Heart right ventricle (tissue), 16 donors: ENCODE results near the gene IQSEC3. TPM values are rescaled to one million over a fixed set of nuclear protein-coding genes. Genes with fewer than 3 reads are reported as not detected.

Experiments used
- ATAC-seq, 8 donors: fragments of 200-7000 bp; cut with Tn5 transposase; one replicate each; pipeline ENCODE4 v1.9.1; 2020; ENCODE audit warnings: mild to moderate bottlenecking in 8 of 8, moderate library complexity in 8 of 8, moderate number of reproducible peaks in 1 of 8
- DNase-seq, 2 donors: peaks; one replicate each; pipeline ENCODE4 v3.0.0-alpha.2; 2020
- H3K27ac ChIP-seq, 10 donors: fragments of 200-600 bp; sonication (generic) in 2 of 10; one replicate each; pipeline versions ENCODE4 v1.5.0 to v1.8.0; 2020 to 2022; ENCODE audit warnings: mild to moderate bottlenecking in 3 of 10
- H3K27me3 ChIP-seq, 7 donors: fragments of 200-600 bp; one replicate each; pipeline ENCODE4 v1.8.0; 2021 to 2022; ENCODE audit warnings: mild to moderate bottlenecking in 2 of 7
- H3K36me3 ChIP-seq, 9 donors: fragments of 200-600 bp; sonication (generic) in 1 of 9; one replicate each; pipeline versions ENCODE4 v1.5.0 to v1.8.0; 2020 to 2022; ENCODE audit warnings: mild to moderate bottlenecking in 2 of 9
- H3K4me1 ChIP-seq, 9 donors: fragments of 200-600 bp; sonication (generic) in 1 of 9; one replicate each; pipeline versions ENCODE4 v1.5.0 to v1.8.0; 2020 to 2022; ENCODE audit warnings: mild to moderate bottlenecking in 4 of 9
- H3K4me3 ChIP-seq, 10 donors: fragments of 200-600 bp; sonication (generic) in 2 of 10; one replicate each; pipeline versions ENCODE4 v1.5.0 to v1.8.0; 2020 to 2022; ENCODE audit warnings: mild to moderate bottlenecking in 7 of 10, moderate library complexity in 2 of 10
- H3K9me3 ChIP-seq, 11 donors: fragments of 200-600 bp in 10 of 11; sonication (generic) in 2 of 11; one replicate each; pipeline versions ENCODE4 v1.5.0 to v1.8.0; 2013 to 2022; ENCODE audit warnings: mild to moderate bottlenecking in 2 of 11, control low read depth in 1 of 11, moderate library complexity in 1 of 11
- CTCF ChIP-seq, 9 donors: fragments of 200-600 bp; sonication (generic) in 2 of 9; IDR thresholded peaks; one replicate each; pipeline versions ENCODE4 v1.5.0 to v1.8.0; 2021 to 2022; ENCODE audit warnings: antibody characterized with exemption in 9 of 9, mild to moderate bottlenecking in 5 of 9, moderate library complexity in 1 of 9
- WGBS, 2 donors: extraction: QIAGEN DNeasy Blood & Tissue Kit; methylation state at CpG; one replicate each; pipeline ENCODE4 v1.1.7; 2013; ENCODE audit warnings: inconsistent platforms in 1 of 2; 5-methylcytosine and 5-hydroxymethylcytosine counted together
- intact Hi-C, 10 donors: fragments of 100-400 bp; cut with DNase I; formaldehyde crosslinking; loops; one replicate each; pipeline versions ENCODE4 v1.11.1 to v1.14.2; 2022
- polyA plus RNA-seq, 2 donors: library from polyadenylated mRNA; stranded (reverse); fragments of 200-250 nt; gene quantifications; one replicate each; pipeline ENCODE4 v1.2.3, GENCODE V29; 2013
- total RNA-seq, 10 donors: library from RNA; stranded (reverse); fragmentation: NEBNext Ultra II Directional in 3 of 10; extraction: Animal tissue kit (Norgen Biotek cat#: 25700) in 3 of 10; gene quantifications; one replicate each; pipeline versions ENCODE4 v1.2.1 to v1.2.4, GENCODE V29; 2021 to 2023
- donor health status: Arrhythmogenic right ventricular cardiomyopathy.
- donor health status: ischemic (EF 13 %, LVEDD 7.1; RV severe dilation, severe dysfunction).
- donor health status: healthy with polysubstance abuse.
- donor health status: DM: no; HTN: yes; CAD: no.
- donor health status: DM: no; HTN: no; CAD: no.
- donor health status: ischemic (EF 25% LVEDD 6.9; RV normal size, moderate dysfunction).
- donor health status: ischemic (EF 25% LVEDD 5.7; RV mildly dilated, moderate dysfunction).
- donor health status: healthy.
- donor health status: DM: yes; HTN: yes; CAD: no.
- donor health status: Ischemic cardiomyopathy.
- donor health status: ischemic (EF 35%, LVEDD 5.7; RV mildly dilated, moderate dysfunction).
- donor health status: nonischemic (EF 11% LVEDD 7.7; RV severe dilation, severe dysfunction).
- donor health status: DM: yes; HTN: yes; CAD: no.
- donor health status: PGD.
- donor health status: ischemic (EF 29% LVEDD 5.4; RV normal size, mild dysfunction).
- donor health status: nonischemic (EF 23%, LVEDD 6.1; RV moderate dilation, normal function).

The IQSEC3 gene
- total and polyA plus RNA-seq, 12 donors = 0.30 to 2.7 (median 1.1) TPM

- TF ChIP-seq CTCF (IDR thresholded peaks at IDR 0.05) = no peak
- ATAC-seq (no peak), DNase-seq (no peak)
- Histone ChIP-seq H3K27ac (no peak overlapping the region), H3K27me3 (peaks cover 0 to 28% (median 17%) of the 10 kb centered on the region in 7 donors), H3K4me1 (peaks cover 0 to 27% (median 2%) of the 10 kb centered on the region in 9 donors), H3K9me3 (no peaks in the 10 kb centered on the region), H3K4me3 (no peak overlapping the region), H3K36me3 (no peaks in the 10 kb centered on the region)
- intact Hi-C loops = no loop called here
- WGBS, 2 donors = 81 to 82% methylated on average over 15 of the region's 15 CpGs
Observed at GRCh38 chr12:209246-209645, 142.7 kb downstream of the IQSEC3 start.

- DNase-seq (no peak), ATAC-seq (no peak)
- H3K4me1 ChIP-seq = peaks cover 0 to 26% (median 0%) of the 10 kb centered on the region in 9 donors
- no peaks in the 10 kb centered on the region for H3K36me3 ChIP-seq
- H3K9me3 ChIP-seq = no peaks in the 10 kb centered on the region
- intact Hi-C loops = no loop called here
- 93 to 94% methylated on average over 12 of the region's 12 CpGs for WGBS, 2 donors
- H3K27ac ChIP-seq = no peak overlapping the region
- H3K4me3 ChIP-seq = no peak overlapping the region
- peaks cover 0 to 23% (median 17%) of the 10 kb centered on the region in 7 donors for H3K27me3 ChIP-seq
- TF ChIP-seq CTCF (IDR thresholded peaks at IDR 0.05) = no peak
Observed at GRCh38 chr12:209851-210250, 143.3 kb downstream of the IQSEC3 start.

GRCh38 chr12:210277-211141 is 143.9 kb downstream of the IQSEC3 start:
- Histone ChIP-seq H3K27me3 (peaks cover 0 to 23% (median 14%) of the 10 kb centered on the region in 7 donors), H3K4me1 (peaks cover 0 to 26% (median 0%) of the 10 kb centered on the region in 9 donors), H3K4me3 (no peak overlapping the region), H3K9me3 (no peaks in the 10 kb centered on the region), H3K36me3 (no peaks in the 10 kb centered on the region), H3K27ac (no peak overlapping the region)
- no peak for TF ChIP-seq CTCF (IDR thresholded peaks at IDR 0.05)
- 79 to 80% methylated on average over 16 of the region's 16 CpGs for WGBS, 2 donors
- ATAC-seq (no peak), DNase-seq (no peak)
- intact Hi-C loops = no loop called here

GRCh38 chr12:211142-211465 is 144.5 kb downstream of the IQSEC3 start:
- intact Hi-C loops = no loop called here
- H3K9me3 ChIP-seq = no peaks in the 10 kb centered on the region
- 90 to 92% methylated on average over 3 of the region's 3 CpGs for WGBS, 2 donors
- TF ChIP-seq CTCF (IDR thresholded peaks at IDR 0.05) = no peak
- no peak overlapping the region for H3K27ac ChIP-seq
- H3K36me3 ChIP-seq = no peaks in the 10 kb centered on the region
- H3K27me3 ChIP-seq = peaks cover 0 to 23% (median 13%) of the 10 kb centered on the region in 7 donors
- ATAC-seq (no peak), DNase-seq (no peak)
- peaks cover 0 to 26% (median 0%) of the 10 kb centered on the region in 9 donors for H3K4me1 ChIP-seq
- no peak overlapping the region for H3K4me3 ChIP-seq
